HG03025 (cell line): ENCODE measurements around the gene MYO7B.

Experiments used
- ATAC-seq: cut with Tn5 transposase; IDR thresholded peaks from one replicate; pipeline ENCODE4 v1.9.1; 2021; ENCODE audit warnings: mild to moderate bottlenecking, moderate library complexity; ENCODE audit not compliant: unreplicated experiment, low FRiP score

MYO7B gene

DNA sequence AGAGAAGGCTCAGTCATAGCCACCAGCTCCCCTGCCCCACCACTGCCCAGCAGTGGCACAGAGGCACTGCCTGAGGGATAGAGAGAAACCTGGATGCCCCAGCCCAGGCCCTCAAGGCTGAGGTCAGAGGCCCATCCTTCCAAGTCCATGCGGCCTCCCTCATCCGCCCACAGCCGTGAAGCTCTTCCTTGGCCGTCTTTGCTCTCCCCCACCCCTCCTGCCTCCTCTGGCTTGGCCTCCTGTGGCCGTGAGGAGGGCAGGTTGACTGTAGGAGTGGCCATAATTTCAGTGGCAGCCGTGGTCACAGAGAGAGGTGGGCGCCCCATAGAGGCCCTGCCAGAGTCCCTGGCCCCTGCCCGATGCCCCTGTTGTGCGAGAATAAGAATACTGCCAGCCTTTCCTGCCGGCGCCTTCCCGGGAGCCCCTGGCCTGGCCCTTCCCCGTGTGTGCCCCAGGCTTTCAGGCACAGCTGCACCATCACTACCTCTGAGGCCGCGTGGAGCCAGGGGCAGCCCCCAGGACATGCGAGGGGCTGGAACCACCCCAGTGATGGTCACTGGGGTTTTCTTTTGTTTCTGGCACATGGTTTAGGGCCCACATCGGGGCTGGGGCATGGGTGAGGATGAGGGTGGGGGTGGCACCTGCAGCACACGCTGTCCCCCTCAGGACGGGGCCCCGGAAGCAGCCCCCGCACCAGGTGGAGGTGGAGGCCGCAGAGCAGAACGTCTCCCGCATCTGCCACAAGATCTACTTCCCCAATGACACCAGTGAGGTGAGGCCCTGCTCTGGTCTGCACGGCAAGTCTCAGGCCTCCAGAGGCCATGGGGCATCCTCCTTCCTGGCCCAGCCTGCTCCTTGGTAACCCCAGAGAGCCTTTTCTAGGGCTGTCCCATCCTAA lies 97.4 kb downstream of the MYO7B start:
- no peak for ATAC-seq

DNA sequence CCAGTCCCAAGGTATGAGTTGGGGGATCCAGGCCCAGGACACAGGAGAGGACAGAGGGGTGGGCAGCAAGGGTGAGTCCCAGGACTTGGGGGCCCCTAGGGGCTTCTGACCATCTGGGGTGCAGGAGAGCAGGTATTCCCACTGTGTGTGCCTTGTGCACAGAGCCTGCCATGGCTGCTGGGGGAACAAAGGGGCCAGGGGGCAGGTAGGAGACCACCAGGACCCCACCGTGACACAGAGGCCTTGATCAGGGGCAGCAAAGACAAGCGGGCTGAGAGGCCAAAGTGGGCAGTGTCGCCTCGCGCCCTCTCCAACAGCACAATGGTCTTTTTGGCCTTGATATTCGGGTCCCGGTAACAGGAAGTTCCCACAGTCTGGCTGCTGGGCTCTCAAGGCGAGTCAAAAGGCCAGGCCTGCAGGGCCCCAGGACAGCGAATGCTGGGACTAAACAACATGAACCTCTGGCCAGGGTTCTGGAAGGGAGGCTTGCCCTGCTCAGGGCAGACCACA lies 98.1 kb downstream of the MYO7B start:
- ATAC-seq = no peak

DNA sequence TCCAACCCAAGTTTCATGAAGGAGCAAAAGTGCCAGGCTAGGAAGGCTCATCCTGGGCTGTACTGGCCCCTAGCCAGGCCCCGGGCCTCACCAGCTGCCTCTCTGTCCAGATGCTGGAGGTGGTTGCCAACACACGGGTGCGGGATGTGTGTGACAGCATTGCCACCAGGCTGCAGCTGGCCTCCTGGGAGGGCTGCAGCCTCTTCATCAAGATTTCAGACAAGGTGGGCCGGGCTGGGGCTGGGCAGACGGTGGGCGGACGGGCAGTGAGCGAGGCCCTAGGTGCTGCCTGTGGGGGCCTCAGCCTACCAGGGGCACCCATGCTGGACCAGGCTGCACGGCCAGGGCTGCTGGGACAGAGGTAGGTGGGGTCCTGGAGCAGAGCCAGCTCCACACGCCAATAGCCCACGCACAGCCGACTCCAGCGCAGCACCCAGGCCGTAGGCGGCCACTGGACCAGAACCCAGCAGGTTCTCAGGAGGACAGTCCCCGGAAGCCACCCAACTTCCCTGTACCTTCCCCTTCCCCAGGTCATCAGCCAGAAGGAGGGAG lies 98.7 kb downstream of the MYO7B start:
- no peak for ATAC-seq

DNA sequence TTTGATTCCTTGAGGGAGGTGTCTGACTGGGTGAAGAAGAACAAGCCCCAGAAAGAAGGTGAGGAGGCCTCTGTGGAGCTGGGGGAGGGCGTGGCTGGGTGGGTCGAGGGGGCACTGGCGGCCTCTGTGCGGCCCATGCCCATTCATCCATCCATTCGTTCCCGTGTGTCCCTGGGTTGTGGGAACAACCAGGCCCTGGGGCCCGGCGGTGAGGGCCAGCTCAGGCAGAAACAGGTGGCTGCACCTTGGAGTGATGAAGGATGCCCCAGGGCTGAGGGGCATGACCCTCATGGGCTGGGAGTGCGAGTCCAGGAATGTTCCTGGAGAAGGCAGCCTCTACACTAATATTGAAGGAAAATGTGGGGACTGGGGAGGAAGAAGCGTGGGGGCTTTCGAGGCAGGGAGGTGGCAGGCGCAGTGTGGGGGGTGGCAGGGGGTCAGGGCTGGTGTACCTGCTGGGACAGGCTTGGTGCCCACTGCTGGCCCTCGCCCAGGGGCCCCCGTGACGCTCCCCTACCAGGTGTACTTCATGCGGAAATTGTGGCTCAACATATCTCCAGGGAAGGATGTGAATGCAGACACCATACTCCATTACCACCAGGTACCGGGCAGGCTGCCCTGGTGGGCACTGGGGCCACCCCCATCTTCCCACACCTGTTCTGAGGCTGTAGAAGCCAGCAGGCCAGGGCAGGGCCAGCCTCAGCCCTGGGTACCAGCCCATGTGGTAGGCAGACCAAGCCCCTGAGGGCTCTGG lies 99.3 kb downstream of the MYO7B start:
- ATAC-seq = no peak

DNA sequence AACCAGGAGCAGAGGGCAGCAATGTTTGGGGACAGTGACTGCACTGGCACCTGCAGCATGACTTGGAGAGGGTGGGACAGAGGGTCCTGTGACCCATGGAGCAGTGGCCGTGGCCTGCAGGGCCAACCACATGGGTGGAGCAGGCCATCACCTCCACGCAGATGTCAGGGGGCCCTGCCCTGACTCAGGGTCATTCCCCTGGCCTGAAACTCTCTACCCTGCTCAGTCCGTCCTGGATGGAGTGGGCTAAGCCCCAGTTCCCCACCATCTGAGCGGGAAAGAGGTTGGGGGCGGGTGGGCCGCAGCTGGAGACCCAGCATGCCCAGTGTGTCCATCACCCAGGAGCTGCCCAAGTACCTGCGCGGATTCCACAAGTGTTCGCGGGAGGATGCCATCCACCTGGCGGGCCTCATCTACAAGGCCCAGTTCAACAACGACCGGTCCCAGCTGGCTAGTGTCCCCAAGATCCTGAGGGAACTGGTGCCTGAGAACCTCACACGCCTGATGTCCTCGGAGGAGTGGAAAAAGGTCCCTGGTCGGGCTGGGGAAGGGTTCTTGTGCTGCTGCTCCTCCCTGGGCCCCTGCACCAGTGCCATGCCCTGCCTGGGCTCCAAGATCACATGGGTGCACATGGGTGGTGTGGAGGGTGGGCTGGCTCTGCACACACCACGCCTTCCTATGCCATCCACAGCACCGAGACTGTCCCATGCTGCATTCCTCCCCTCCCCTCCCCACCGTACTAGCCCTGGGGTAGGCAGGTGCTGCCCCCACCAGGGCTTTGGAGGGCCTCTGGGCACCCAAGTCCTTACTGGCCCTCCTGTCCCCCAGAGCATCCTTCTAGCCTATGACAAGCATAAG lies 100.1 kb downstream of the MYO7B start:
- no peak for ATAC-seq

DNA sequence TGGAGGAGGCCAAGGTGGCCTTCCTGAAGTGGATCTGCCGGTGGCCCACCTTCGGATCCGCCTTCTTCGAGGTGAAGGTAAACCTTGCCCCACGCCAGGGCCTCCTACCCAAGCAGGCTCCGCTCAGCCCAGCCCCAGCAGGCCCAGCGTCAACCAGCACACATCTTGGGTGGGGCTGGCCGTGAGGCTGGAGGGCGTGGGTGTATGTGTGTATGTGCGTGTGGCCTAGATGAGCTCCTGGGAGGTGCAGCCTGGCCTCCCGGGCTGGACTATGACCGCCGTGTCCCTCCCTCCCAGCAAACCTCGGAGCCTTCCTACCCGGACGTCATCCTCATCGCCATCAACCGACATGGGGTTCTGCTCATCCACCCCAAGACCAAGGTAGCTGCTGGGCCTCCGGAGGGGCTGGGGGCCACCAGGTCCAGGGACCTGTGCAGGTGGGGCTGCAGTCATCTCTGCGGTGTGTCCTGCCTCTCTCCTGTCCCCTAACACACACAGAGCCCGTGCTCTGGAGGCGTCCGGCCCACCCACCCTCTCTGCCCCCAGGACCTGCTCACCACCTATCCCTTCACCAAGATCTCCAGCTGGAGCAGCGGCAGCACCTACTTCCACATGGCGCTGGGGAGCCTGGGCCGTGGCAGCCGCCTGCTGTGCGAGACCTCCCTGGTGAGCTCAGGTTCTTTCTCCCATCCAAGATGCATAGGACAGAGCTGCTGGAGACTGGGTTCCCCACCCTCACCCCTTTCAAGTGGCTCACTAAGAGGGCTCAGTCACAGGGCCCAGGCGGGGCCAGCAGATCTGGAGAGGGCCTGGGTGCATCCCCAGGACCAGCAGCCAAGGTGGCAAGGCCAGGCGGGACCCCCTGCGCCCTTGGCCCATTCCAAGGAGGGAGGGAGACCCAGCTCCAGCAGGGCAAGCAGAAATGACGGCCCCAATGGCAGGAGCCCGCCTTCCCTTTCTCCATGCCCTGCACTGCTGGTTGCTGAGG lies 101.1 kb downstream of the MYO7B start:
- no peak for ATAC-seq

DNA sequence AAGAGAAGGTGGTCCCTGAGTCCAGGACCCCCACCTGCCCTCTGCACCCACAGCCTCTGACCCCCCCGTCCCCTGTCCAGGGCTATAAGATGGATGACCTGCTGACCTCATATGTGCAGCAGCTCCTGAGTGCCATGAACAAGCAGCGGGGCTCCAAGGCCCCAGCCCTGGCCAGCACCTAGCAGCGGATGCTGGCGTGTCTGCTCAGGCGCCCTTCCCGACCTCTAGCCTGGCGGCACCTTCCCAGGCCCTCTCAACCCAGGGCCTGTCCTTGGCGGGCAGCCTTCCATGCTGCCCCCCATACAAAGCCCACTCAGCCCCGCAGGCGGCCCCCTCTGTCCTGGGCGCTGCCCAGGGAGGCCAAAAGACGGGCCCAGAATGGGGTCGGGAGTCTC lies 101.8 kb downstream of the MYO7B start:
- ATAC-seq = no peak

DNA sequence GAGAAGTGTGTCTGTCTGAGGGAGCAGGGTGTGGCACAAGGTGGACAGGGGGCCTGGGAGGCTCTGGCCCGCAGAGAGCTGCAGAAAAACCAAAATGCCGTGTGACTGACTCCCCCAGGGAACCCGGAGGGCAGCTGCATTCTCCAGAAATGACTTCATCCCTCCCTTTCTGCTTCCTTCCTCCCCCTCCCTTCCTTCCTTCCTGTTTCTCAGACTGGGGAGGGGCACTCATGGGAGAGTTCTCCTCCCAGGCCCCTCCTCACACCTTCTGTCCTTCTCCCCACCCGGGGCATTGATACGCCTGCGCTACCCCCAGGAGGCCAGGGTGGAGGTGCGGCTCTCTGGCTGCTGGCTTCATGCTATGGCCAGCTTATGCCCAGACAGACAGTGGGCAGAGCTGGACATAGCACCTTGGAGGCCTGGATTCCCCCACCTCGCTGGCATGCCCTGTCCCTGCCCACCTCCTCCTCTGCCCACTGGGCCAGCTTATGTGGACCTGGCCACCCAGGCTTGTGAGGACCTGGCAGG lies 102.3 kb downstream of the MYO7B start:
- no peak for ATAC-seq

DNA sequence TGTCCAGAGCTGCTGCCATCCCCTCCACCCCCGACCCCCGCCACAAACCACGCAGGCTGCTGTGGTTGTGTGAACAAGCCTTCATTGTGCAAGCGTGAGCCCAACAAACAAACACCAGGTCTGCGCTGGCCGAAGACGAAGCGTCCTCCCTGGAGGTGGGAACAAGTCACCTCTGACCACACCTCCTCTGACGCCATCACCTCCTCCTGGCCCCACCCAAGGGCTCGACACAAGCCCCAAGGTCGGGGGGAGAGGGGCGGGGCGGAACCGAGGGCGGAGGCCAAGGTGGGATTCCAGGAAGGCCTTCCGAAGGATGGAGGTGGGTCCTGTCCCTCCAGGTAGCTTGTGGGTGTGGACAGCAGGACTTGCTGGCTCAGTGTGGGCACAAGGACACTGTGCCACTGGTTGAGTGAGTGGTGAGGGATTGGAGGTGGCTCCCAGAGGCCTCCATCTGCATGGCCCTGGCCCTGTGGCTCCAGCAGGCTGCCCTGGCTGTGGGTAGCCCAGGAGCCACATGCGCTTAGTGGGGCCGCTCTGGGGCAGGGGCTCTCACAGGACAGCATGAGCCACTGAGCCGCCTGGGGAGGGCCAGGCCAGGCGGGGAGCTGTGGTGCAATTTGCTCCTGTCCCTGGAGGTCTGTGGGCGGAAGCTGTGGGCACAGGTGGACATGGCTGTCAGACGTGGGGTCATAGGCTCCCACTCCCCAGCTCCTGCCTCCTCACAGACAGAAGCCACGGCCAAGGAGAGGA lies 103.1 kb downstream of the MYO7B start:
- no peak for ATAC-seq

DNA sequence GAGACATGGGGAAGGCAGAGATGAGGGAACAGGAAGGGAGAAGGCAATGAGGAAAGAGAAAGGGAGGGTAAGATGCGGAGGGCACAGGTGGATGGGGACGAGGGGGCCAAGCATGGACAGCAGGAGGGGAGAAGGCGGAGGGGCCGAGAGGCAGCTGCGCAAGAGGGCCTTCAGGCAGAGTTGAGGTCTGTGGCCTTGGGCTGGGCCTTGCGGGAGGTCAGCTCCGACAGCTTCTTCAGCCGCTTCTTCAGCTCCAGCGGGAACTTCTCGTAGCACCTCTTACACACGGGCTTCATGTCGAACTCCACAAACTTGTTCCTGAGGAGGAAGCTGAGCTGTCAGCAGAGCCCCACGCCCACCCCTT lies 103.6 kb downstream of the MYO7B start:
- ATAC-seq = no peak

DNA sequence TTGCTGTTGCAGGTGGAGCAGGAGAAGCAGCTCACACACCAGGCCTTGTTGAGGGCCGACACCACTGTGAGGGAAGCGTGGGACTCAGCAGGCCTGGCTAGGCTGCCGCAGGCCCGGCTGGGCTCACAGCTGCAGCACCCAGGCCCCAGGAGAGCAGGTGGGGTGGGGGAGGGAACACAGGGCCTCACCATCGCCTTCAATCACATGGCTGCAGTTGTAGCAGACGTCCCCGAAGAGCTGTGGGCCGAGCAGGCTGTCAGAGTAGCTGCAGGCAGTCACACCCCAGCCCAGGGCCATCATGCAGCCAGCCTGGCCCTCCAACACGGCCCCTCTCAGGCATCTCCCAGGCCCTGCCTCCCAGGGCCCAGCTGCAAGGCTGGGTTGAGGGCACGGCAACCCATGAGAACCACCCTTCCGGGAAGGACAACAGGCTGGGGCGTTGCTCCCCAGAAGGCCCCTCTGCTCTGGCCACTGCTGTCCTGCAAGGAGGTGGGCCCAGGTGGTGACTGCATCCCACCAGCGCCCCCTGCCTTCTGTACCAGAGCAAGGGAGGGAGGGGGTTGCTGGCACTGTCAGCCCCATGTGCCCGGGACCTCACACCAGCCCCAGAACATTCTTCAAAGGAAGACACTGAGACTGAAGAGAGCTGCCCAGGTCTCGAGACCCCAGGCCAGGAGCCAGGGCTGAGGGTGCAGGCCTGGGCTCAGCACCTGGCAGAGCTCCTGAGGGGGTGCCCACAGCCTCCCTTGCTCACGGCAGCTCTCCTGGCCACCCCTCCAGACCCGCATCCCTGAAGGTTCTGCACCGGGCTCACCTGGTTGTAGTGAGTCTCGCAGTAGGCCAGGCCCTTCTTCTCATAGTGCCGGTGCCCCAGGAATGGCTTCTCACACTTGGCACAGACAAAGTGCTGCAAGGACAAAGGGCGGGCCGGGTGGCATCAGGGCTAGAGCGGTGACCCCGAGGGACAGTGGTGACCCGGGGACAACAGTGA lies 104.9 kb downstream of the MYO7B start:
- ATAC-seq = peak; percentile 53

DNA sequence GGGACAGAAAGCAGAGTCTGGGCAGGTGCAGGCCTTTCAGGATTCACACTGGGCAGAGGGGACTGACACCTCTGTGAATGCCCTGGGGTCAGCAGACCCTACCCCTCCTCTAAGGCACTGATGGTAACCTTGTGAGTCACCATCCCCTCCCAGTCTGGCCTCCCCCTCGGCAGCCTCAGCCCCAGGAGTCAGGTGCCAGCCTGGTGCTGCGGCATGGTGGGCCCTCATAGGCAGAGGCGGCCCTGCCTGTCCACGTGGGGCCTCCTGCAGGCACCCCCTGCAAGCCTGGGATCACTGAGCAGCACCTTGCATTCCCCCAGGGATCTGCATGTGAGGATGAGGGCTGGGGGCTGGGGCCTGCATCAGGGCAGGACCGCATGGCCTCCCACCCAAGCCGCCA lies 105.7 kb downstream of the MYO7B start:
- no peak for ATAC-seq

DNA sequence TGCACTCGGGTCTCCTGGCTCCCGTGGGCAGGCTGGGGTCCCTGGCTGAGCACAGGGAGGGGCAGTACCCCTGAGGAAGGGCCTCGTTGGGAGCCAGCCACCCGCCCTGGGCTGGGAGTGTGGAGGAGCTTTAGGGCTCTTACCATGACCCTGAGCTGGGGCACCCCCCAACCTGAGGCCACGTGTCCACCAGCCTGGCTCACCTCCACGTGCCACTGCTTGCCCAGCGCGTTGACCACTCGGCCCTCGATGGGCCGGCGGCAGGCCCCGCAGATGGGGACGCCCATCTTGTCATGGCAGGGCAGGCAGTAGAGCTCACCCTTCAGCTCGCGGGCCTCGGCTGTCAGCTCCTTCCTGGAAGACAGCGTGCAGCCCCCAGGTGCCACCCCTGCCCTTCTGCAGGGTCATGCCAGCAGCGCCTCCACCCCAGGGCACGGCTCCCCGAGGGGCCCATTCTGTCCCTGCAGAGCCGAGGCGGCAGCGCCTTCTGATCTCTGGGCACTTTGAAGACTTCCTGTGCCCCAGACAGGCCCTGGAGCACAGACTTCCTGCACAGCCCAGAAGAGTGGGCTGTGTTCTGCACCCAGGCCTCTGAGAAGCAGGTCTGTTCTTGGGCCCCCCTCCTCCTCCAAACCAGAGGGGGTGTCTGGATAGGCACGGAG lies 106.5 kb downstream of the MYO7B start:
- no peak for ATAC-seq

DNA sequence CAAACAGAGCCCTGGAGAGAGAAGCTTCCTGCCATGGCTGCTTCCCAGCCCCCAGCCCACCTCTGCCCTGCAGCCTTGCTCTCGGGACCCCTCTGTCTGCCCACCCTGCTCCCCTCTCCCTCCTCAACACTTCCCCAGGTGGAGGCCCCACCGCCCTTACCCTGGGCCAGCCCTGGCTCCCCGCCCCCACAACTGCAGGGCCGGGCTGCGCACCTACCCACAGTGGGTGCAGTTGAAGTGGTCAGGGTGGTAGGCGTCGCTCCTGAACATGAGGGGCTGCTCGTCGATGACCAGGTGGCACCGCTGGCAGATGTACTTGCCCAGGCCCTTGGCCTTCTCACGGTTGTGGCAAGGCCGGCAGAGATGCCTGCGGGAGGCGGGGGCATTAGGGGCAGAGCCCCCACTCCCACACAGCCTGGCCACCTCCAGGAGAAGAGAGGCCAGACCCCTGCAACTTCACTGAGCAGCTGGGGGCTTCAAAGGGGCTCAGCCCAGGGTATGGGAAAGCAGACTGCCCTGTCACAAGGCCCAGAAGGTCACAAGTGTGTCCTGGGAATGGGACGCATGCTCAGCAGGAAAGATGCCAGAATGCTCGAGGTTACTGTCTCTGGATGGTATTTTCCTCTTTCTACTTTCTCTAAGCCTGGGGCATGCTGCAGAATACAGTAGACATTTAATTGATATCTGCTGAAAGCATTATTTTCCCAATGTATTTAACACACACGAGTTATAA lies 107.4 kb downstream of the MYO7B start:
- no peak for ATAC-seq

DNA sequence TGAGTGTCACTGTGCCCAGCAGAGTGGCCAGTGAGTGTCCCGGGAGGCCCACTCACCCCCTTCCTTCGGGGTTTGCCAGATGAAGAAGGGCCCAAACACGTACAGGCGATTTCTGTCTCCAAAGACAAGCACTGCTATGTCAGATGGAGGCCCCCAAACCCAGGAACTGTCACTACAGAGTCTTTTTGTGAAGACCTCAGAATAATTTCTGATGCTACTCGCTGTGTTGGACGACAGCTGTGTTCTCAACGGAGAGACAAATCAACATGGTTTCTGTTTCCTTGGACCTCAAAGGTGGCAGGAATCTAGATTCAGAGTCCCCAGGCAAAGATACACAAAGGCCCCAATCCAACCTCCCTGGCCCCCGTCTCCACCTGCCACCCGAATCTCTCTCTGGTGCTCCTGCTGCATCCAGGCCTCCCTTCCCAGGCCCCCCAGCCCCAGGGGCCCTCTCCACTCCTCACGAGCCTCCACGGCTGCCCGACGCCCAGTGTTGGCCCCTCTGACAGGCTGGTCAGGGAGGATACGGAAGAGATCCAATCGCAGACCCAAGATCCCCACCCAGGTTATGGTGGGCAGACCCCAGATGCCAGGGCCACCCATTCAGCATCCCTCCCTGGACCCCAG lies 108.1 kb downstream of the MYO7B start:
- no peak for ATAC-seq
